Colonic mucosa (tissue), 4 donors: ENCODE measurements around the gene DNAH8. TPM values are rescaled to one million over a fixed set of nuclear protein-coding genes. Genes with fewer than 3 reads are reported as not detected.

ENCODE experiments used
- DNase-seq: peaks from one replicate; pipeline ENCODE4 v3.0.0-alpha.2; 2020
- H3K27ac ChIP-seq: fragments of 200-600 bp; one replicate; pipeline ENCODE4 v1.8.0; 2021
- H3K27me3 ChIP-seq: fragments of 200-600 bp; one replicate; pipeline ENCODE4 v1.8.0; 2021
- H3K36me3 ChIP-seq: fragments of 200-600 bp; one replicate; pipeline ENCODE4 v1.8.0; 2021
- H3K4me1 ChIP-seq: fragments of 200-600 bp; one replicate; pipeline ENCODE4 v1.8.0; 2021; ENCODE audit warnings: mild to moderate bottlenecking
- H3K4me3 ChIP-seq: fragments of 200-600 bp; one replicate; pipeline ENCODE4 v1.8.0; 2021
- H3K9ac ChIP-seq, 2 donors: one replicate each; pipeline ENCODE4 v1.7.0; 2013; ENCODE audit warnings: control low read depth in 2 of 2, low read depth in 2 of 2, low read length in 2 of 2
- H3K9me3 ChIP-seq: fragments of 200-600 bp; one replicate; pipeline ENCODE4 v1.8.0; 2021
- CTCF ChIP-seq: fragments of 200-600 bp; IDR thresholded peaks from one replicate; pipeline ENCODE4 v1.8.0; 2022; ENCODE audit warnings: antibody characterized with exemption, mild to moderate bottlenecking
- intact Hi-C: fragments of 100-400 bp; cut with DNase I; formaldehyde crosslinking; loops from one replicate; pipeline ENCODE4 v1.14.1; 2022
- total RNA-seq, 2 donors: library from RNA; stranded (reverse); fragmentation: NEBNext Ultra II Directional in 1 of 2; extraction: Animal tissue kit (Norgen Biotek cat#: 25700) in 1 of 2; gene quantifications; one replicate each; pipeline ENCODE4 v1.2.1, GENCODE V29; 2021
- donor health status: healthy.
- donor health status: DM: no; HTN: no; CAD: no.
- donor health status: DM: no; HTN: no; CAD: no.

DNAH8 gene
- total RNA-seq, 2 donors from 2014 or later, result not detected

GRCh38 chr6:38857815-38858214, 142.7 kb downstream of the DNAH8 start:
- Histone ChIP-seq H3K27me3 (no peaks in the 10 kb centered on the region), H3K36me3 (no peaks in the 10 kb centered on the region), H3K9ac (no peak overlapping the region), H3K4me1 (no peaks in the 10 kb centered on the region), H3K27ac (no peak overlapping the region), H3K4me3 (no peak overlapping the region), H3K9me3 (no peaks in the 10 kb centered on the region)
- intact Hi-C loops, result no loop called here
- no peak for DNase-seq
- TF ChIP-seq CTCF, result no peak

GRCh38 chr6:38860041-38860440, 144.9 kb downstream of the DNAH8 start:
- Histone ChIP-seq H3K27me3 (no peaks in the 10 kb centered on the region), H3K36me3 (no peaks in the 10 kb centered on the region), H3K9me3 (no peaks in the 10 kb centered on the region), H3K4me3 (no peak overlapping the region), H3K9ac (no peak overlapping the region), H3K27ac (no peak overlapping the region), H3K4me1 (no peaks in the 10 kb centered on the region)
- no peak for DNase-seq
- TF ChIP-seq CTCF, result no peak
- intact Hi-C loops, result no loop called here

GRCh38 chr6:38861926-38862401, 146.9 kb downstream of the DNAH8 start:
- Histone ChIP-seq H3K27ac (no peak overlapping the region), H3K4me1 (no peaks in the 10 kb centered on the region), H3K9me3 (no peaks in the 10 kb centered on the region), H3K36me3 (no peaks in the 10 kb centered on the region), H3K4me3 (no peak overlapping the region), H3K27me3 (no peaks in the 10 kb centered on the region), H3K9ac (no peak overlapping the region)
- intact Hi-C loops, result no loop called here
- no peak for TF ChIP-seq CTCF
- no peak for DNase-seq

- intact Hi-C loops, result no loop called here
Observed at GRCh38 chr6:38865521-38866174, 150.5 kb downstream of the DNAH8 start.

GRCh38 chr6:38867726-38868125, 152.6 kb downstream of the DNAH8 start:
- Histone ChIP-seq H3K9me3 (no peaks in the 10 kb centered on the region), H3K4me3 (no peak overlapping the region), H3K27me3 (no peaks in the 10 kb centered on the region), H3K9ac (no peak overlapping the region), H3K27ac (no peak overlapping the region), H3K4me1 (no peaks in the 10 kb centered on the region), H3K36me3 (no peaks in the 10 kb centered on the region)
- intact Hi-C loops, result no loop called here
- TF ChIP-seq CTCF, result no peak
- no peak for DNase-seq

More at GRCh38 chr6:38865521-38866174, 150.5 kb downstream of the DNAH8 start:
- DNase-seq, result no peak
- no peak overlapping the region for H3K4me3 ChIP-seq
- H3K36me3 ChIP-seq, result no peaks in the 10 kb centered on the region
- H3K27me3 ChIP-seq, result no peaks in the 10 kb centered on the region
- H3K9me3 ChIP-seq, result no peaks in the 10 kb centered on the region
- TF ChIP-seq CTCF, result no peak
- H3K9ac ChIP-seq, result no peak overlapping the region
- no peak overlapping the region for H3K27ac ChIP-seq
- no peaks in the 10 kb centered on the region for H3K4me1 ChIP-seq
